ENCODE measurements around the gene CNTNAP2. TPM values are rescaled to one million over a fixed set of nuclear protein-coding genes. Genes with fewer than 3 reads are reported as not detected.

CNTNAP2 gene
- total RNA-seq, 2 donors from 2014 or later: not detected

- H3K4me1 Mint-ChIP-seq: no peaks in the 10 kb centered on the region
- H3K27ac Mint-ChIP-seq: no peak overlapping the region
- no peak for ATAC-seq (replicated peaks)
- no peaks in the 10 kb centered on the region for H3K9me3 Mint-ChIP-seq
- no peaks in the 10 kb centered on the region for H3K27me3 Mint-ChIP-seq
- no peak overlapping the region for H3K4me3 Mint-ChIP-seq
- H3K36me3 Mint-ChIP-seq (ENCODE audit: low read depth): no peaks in the 10 kb centered on the region
Observed at GRCh38 chr7:147894271-147894670, 1777.7 kb downstream of the CNTNAP2 start.

GRCh38 chr7:147896121-147896520 is 1779.5 kb downstream of the CNTNAP2 start:
- no peak for ATAC-seq (replicated peaks)
- Mint-ChIP-seq H3K27ac (no peak overlapping the region), H3K36me3 (ENCODE audit: low read depth) (no peaks in the 10 kb centered on the region), H3K4me3 (no peak overlapping the region), H3K27me3 (no peaks in the 10 kb centered on the region), H3K9me3 (peaks cover 4% of the 10 kb centered on the region), H3K4me1 (no peaks in the 10 kb centered on the region)

GRCh38 chr7:147903536-147904218 is 1787.1 kb downstream of the CNTNAP2 start:
- Mint-ChIP-seq H3K4me1 (no peaks in the 10 kb centered on the region), H3K9me3 (peaks cover 5% of the 10 kb centered on the region), H3K36me3 (ENCODE audit: low read depth) (no peaks in the 10 kb centered on the region), H3K4me3 (no peak overlapping the region), H3K27me3 (no peaks in the 10 kb centered on the region), H3K27ac (no peak overlapping the region)
- no peak for ATAC-seq (replicated peaks)

- no peaks in the 10 kb centered on the region for H3K4me1 Mint-ChIP-seq
- no peak overlapping the region for H3K27ac Mint-ChIP-seq
- H3K9me3 Mint-ChIP-seq: peaks cover 5% of the 10 kb centered on the region
- no peaks in the 10 kb centered on the region for H3K27me3 Mint-ChIP-seq
- ATAC-seq (replicated peaks): no peak
- no peak overlapping the region for H3K4me3 Mint-ChIP-seq
- no peaks in the 10 kb centered on the region for H3K36me3 Mint-ChIP-seq (ENCODE audit: low read depth)
Observed at GRCh38 chr7:147904219-147904576, 1787.6 kb downstream of the CNTNAP2 start.

GRCh38 chr7:147909431-147910148 is 1793.0 kb downstream of the CNTNAP2 start:
- H3K4me1 Mint-ChIP-seq: no peaks in the 10 kb centered on the region
- no peak for ATAC-seq (replicated peaks)

GRCh38 chr7:147911201-147911601 is 1794.6 kb downstream of the CNTNAP2 start:
- ATAC-seq (replicated peaks): no peak
- Mint-ChIP-seq H3K4me3 (no peak overlapping the region), H3K27ac (no peak overlapping the region), H3K36me3 (ENCODE audit: low read depth) (no peaks in the 10 kb centered on the region), H3K9me3 (no peaks in the 10 kb centered on the region), H3K27me3 (no peaks in the 10 kb centered on the region), H3K4me1 (no peaks in the 10 kb centered on the region)

More at GRCh38 chr7:147909431-147910148, 1793.0 kb downstream of the CNTNAP2 start:
- Mint-ChIP-seq H3K27ac (no peak overlapping the region), H3K9me3 (no peaks in the 10 kb centered on the region), H3K4me3 (no peak overlapping the region), H3K27me3 (no peaks in the 10 kb centered on the region), H3K36me3 (ENCODE audit: low read depth) (no peaks in the 10 kb centered on the region)

- no peak for ATAC-seq (replicated peaks)
- Mint-ChIP-seq H3K9me3 (no peaks in the 10 kb centered on the region), H3K27me3 (no peaks in the 10 kb centered on the region), H3K4me3 (no peak overlapping the region), H3K36me3 (ENCODE audit: low read depth) (no peaks in the 10 kb centered on the region), H3K4me1 (no peaks in the 10 kb centered on the region), H3K27ac (no peak overlapping the region)
Observed at GRCh38 chr7:147912291-147912690, 1795.7 kb downstream of the CNTNAP2 start.

GRCh38 chr7:147912946-147913638 is 1796.5 kb downstream of the CNTNAP2 start:
- no peak for ATAC-seq (replicated peaks)
- H3K27ac Mint-ChIP-seq: no peak overlapping the region
- no peaks in the 10 kb centered on the region for H3K36me3 Mint-ChIP-seq (ENCODE audit: low read depth)
- no peak overlapping the region for H3K4me3 Mint-ChIP-seq
- H3K9me3 Mint-ChIP-seq: no peaks in the 10 kb centered on the region
- H3K27me3 Mint-ChIP-seq: no peaks in the 10 kb centered on the region
- H3K4me1 Mint-ChIP-seq: no peaks in the 10 kb centered on the region

GRCh38 chr7:147915781-147916180 is 1799.2 kb downstream of the CNTNAP2 start:
- Mint-ChIP-seq H3K27me3 (no peaks in the 10 kb centered on the region), H3K4me3 (no peak overlapping the region), H3K9me3 (no peaks in the 10 kb centered on the region), H3K36me3 (ENCODE audit: low read depth) (no peaks in the 10 kb centered on the region), H3K4me1 (no peaks in the 10 kb centered on the region), H3K27ac (no peak overlapping the region)
- no peak for ATAC-seq (replicated peaks)

GRCh38 chr7:147916573-147916972 is 1800.0 kb downstream of the CNTNAP2 start:
- Mint-ChIP-seq H3K9me3 (no peaks in the 10 kb centered on the region), H3K4me3 (no peak overlapping the region), H3K27ac (no peak overlapping the region), H3K4me1 (no peaks in the 10 kb centered on the region), H3K27me3 (no peaks in the 10 kb centered on the region), H3K36me3 (ENCODE audit: low read depth) (no peaks in the 10 kb centered on the region)
- no peak for ATAC-seq (replicated peaks)

GRCh38 chr7:147923841-147924240 is 1807.2 kb downstream of the CNTNAP2 start:
- Mint-ChIP-seq H3K27me3 (peaks cover 4% of the 10 kb centered on the region), H3K36me3 (ENCODE audit: low read depth) (no peaks in the 10 kb centered on the region), H3K4me3 (no peak overlapping the region), H3K9me3 (peaks cover 16% of the 10 kb centered on the region), H3K27ac (no peak overlapping the region), H3K4me1 (no peaks in the 10 kb centered on the region)
- ATAC-seq (replicated peaks): no peak

- peaks cover 1% of the 10 kb centered on the region for H3K9me3 Mint-ChIP-seq
- H3K27me3 Mint-ChIP-seq: no peaks in the 10 kb centered on the region
- ATAC-seq (replicated peaks): no peak
- no peak overlapping the region for H3K4me3 Mint-ChIP-seq
- no peak overlapping the region for H3K27ac Mint-ChIP-seq
- no peaks in the 10 kb centered on the region for H3K4me1 Mint-ChIP-seq
- H3K36me3 Mint-ChIP-seq (ENCODE audit: low read depth): no peaks in the 10 kb centered on the region
Observed at GRCh38 chr7:147937428-147937827, 1820.8 kb downstream of the CNTNAP2 start.

- Mint-ChIP-seq H3K27me3 (no peaks in the 10 kb centered on the region), H3K36me3 (ENCODE audit: low read depth) (no peaks in the 10 kb centered on the region), H3K4me3 (no peak overlapping the region), H3K27ac (no peak overlapping the region), H3K9me3 (no peaks in the 10 kb centered on the region), H3K4me1 (no peaks in the 10 kb centered on the region)
- ATAC-seq (replicated peaks): no peak
Observed at GRCh38 chr7:147941381-147941780, 1824.8 kb downstream of the CNTNAP2 start.

GRCh38 chr7:147944321-147944720 is 1827.7 kb downstream of the CNTNAP2 start:
- ATAC-seq (replicated peaks): no peak
- H3K36me3 Mint-ChIP-seq (ENCODE audit: low read depth): no peaks in the 10 kb centered on the region
- no peaks in the 10 kb centered on the region for H3K27me3 Mint-ChIP-seq
- no peak overlapping the region for H3K4me3 Mint-ChIP-seq
- H3K4me1 Mint-ChIP-seq: no peaks in the 10 kb centered on the region
- H3K9me3 Mint-ChIP-seq: no peaks in the 10 kb centered on the region
- H3K27ac Mint-ChIP-seq: no peak overlapping the region

GRCh38 chr7:147952918-147953317 is 1836.3 kb downstream of the CNTNAP2 start:
- H3K9me3 Mint-ChIP-seq: peaks cover 10% of the 10 kb centered on the region

More at GRCh38 chr7:147952918-147953317, 1836.3 kb downstream of the CNTNAP2 start:
- Mint-ChIP-seq H3K27ac (no peak overlapping the region), H3K27me3 (no peaks in the 10 kb centered on the region), H3K4me1 (no peaks in the 10 kb centered on the region), H3K4me3 (no peak overlapping the region), H3K36me3 (ENCODE audit: low read depth) (no peaks in the 10 kb centered on the region)
- no peak for ATAC-seq (replicated peaks)

Data from activated T-helper 17 cell treated with anti-CD3 and anti-CD28 coated beads, Interleukin-2, amount 50 U/mL, for 72 hours (primary cell).